ENCODE data around the gene NAP1L5. TPM values are rescaled to one million over a fixed set of nuclear protein-coding genes. Genes with fewer than 3 reads are reported as not detected.

NAP1L5 gene
- polyA plus RNA-seq, 1 experiment, result 8.2 TPM

DNA sequence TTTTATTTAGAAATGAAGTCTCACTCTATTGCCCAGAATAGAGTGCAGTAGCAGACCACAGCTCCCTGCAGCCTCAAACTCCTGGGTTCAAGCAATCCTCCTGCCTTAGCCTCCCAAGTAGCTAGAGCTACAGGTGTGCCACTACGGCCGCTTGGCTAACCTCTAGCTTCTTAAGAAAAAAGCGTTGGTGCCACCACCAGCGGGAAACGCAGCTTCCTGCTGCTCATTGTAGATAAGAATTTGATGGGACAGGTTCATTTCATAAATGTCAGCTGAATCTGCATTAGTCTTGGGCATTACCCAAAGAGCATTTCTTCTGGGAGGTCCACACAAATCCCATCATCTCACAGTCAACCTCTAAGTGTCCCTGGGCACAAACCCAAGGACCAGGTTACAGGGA lies 33.2 kb upstream of the NAP1L5 start:
- no peak for DNase-seq (ENCODE audit: low read depth, low spot score)
- TF ChIP-seq, protein P1, sequence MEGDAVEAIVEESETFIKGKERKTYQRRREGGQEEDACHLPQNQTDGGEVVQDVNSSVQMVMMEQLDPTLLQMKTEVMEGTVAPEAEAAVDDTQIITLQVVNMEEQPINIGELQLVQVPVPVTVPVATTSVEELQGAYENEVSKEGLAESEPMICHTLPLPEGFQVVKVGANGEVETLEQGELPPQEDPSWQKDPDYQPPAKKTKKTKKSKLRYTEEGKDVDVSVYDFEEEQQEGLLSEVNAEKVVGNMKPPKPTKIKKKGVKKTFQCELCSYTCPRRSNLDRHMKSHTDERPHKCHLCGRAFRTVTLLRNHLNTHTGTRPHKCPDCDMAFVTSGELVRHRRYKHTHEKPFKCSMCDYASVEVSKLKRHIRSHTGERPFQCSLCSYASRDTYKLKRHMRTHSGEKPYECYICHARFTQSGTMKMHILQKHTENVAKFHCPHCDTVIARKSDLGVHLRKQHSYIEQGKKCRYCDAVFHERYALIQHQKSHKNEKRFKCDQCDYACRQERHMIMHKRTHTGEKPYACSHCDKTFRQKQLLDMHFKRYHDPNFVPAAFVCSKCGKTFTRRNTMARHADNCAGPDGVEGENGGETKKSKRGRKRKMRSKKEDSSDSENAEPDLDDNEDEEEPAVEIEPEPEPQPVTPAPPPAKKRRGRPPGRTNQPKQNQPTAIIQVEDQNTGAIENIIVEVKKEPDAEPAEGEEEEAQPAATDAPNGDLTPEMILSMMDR (IDR thresholded peaks at IDR 0.05; ENCODE audit: low read depth, low read length), result no peak
- no peak overlapping the region for H3K4me3 ChIP-seq (ENCODE audit: low read depth, low read length)
- H3K27me3 ChIP-seq (ENCODE audit: control insufficient read depth, insufficient read depth, low read length), result no peaks in the 10 kb centered on the region
- H3K9me3 ChIP-seq (ENCODE audit: control insufficient read depth, insufficient read depth, low read length), result no peaks in the 10 kb centered on the region
- no peak overlapping the region for H3K27ac ChIP-seq (ENCODE audit: low read depth, low read length)
- ChIA-PET CTCF (interaction anchor here (1.0 kb wide), 1 partner anchor 293 kb away, joined by 3 read pairs; no protein-coding TSS in a partner anchor), POLR2A (no interaction called here)

DNA sequence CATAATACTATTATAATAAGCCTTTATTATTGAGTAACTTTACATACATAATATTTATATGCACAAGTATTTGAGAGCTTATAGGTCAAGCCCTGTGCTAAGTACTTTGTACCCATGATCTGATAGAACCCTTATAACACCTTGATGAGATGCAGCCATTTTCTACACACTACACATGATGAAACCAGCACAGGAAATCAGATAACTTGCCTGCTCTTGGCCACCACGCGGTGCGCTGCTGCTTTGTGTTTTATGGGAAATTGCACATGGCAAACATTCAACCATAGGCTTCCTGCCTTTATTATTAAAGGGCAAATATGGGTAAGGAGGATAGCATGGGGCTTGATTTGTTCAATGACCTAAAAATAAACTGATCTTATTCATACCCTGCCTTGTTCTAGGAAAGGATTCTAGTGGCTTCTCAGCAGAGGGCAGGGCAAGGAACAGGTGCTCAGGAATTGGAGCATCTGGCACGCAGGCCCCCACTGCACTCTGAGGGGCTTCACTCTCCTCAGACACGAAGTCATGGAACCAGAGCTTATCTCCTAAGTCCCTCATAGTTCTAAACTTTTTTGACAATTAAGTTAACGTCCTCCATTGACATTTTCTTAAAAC lies 31.6 kb upstream of the NAP1L5 start:
- Histone ChIP-seq H3K4me3 (ENCODE audit: low read depth, low read length) (no peak overlapping the region), H3K27me3 (ENCODE audit: control insufficient read depth, insufficient read depth, low read length) (no peaks in the 10 kb centered on the region), H3K27ac (ENCODE audit: low read depth, low read length) (no peak overlapping the region), H3K9me3 (ENCODE audit: control insufficient read depth, insufficient read depth, low read length) (no peaks in the 10 kb centered on the region)
- TF ChIP-seq, protein P1 (IDR thresholded peaks at IDR 0.05; ENCODE audit: low read depth, low read length), result no peak
- DNase-seq (ENCODE audit: low read depth, low spot score), result no peak
- ChIA-PET CTCF (interaction anchor here (0.6 to 1.1 kb wide), 2 partner anchors 23 to 56 kb away, joined by 3 to 4 read pairs; no protein-coding TSS in a partner anchor), POLR2A (no interaction called here)

DNA sequence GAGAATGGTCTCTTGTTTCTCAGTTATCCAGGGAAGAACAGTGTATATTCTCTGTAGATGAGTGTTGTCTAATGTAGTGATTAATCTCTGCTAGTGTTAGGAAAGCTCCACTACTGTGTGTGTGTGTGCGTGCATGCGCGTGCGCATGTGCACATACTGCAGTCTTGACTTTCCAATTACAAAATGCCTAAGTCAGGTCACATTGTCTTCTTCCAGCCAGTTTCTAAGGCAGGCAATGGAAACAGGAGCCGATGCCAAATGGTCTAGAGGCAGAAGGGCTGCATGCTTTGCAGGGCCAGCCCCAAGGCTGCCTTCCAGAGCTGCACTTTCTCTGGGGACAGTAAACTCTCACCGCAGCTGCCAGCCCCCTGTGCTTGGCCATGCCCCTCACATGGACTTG lies 30.5 kb upstream of the NAP1L5 start:
- ChIA-PET POLR2A (no interaction called here), CTCF (interaction anchor here (1.0 to 1.9 kb wide), 2 partner anchors 199 to 295 kb away, joined by 4 to 6 read pairs; no protein-coding TSS in a partner anchor)
- H3K4me3 ChIP-seq (ENCODE audit: low read depth, low read length), result no peak overlapping the region
- no peak for DNase-seq (ENCODE audit: low read depth, low spot score)
- no peaks in the 10 kb centered on the region for H3K9me3 ChIP-seq (ENCODE audit: control insufficient read depth, insufficient read depth, low read length)
- TF ChIP-seq, protein P1 (IDR thresholded peaks at IDR 0.05; ENCODE audit: low read depth, low read length), result no peak
- no peak overlapping the region for H3K27ac ChIP-seq (ENCODE audit: low read depth, low read length)
- H3K27me3 ChIP-seq (ENCODE audit: control insufficient read depth, insufficient read depth, low read length), result no peaks in the 10 kb centered on the region

DNA sequence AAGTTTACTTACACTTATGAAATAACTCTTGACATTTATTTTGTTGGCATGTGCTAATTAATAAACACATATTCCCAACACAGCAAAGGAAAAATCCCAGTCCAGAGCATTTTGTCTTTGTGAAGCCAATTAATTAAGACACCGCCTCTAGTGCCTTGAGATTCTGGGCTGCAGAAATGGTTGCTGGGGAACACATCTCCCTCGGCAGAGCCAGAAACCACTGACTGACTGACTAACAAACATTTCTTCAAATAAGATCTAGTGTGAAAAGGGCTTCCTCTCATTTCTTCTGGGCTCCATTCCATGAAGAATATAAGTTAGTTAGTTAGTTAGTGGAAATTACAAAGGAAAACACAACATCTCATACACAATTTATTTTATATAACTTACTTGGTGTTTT lies 28.4 kb upstream of the NAP1L5 start:
- TF ChIP-seq, protein P1 (IDR thresholded peaks at IDR 0.05; ENCODE audit: low read depth, low read length), result no peak
- POLR2A ChIA-PET, result no interaction called here
- H3K9me3 ChIP-seq (ENCODE audit: control insufficient read depth, insufficient read depth, low read length), result no peaks in the 10 kb centered on the region
- H3K4me3 ChIP-seq (ENCODE audit: low read depth, low read length), result no peak overlapping the region
- no peak for DNase-seq (ENCODE audit: low read depth, low spot score)
- CTCF ChIA-PET, result interaction anchor here (1.0 to 2.0 kb wide), 2 partner anchors 19 to 23 kb away, joined by 4 to 9 read pairs; no protein-coding TSS in a partner anchor
- no peaks in the 10 kb centered on the region for H3K27me3 ChIP-seq (ENCODE audit: control insufficient read depth, insufficient read depth, low read length)
- no peak overlapping the region for H3K27ac ChIP-seq (ENCODE audit: low read depth, low read length)

DNA sequence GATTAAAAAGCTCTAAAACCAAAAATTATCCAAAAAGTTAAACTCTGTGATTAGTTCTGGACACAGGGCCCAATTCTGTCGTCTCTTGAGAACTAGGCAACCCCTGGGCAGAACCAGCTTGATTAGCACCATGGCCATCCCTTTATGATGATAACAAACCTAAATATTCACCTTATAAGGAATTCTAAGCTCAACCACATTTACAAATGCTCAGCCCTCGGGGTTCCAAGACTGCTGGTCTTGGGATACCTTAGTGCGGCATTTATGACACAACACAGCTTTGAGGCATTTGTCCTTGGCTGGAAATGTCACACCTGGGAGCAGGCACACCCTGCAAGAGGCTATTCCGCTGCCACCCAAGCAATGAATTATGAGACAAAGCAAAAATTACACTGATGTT lies 27.5 kb upstream of the NAP1L5 start:
- POLR2A ChIA-PET, result no interaction called here
- Histone ChIP-seq H3K27ac (ENCODE audit: low read depth, low read length) (no peak overlapping the region), H3K27me3 (ENCODE audit: control insufficient read depth, insufficient read depth, low read length) (no peaks in the 10 kb centered on the region), H3K9me3 (ENCODE audit: control insufficient read depth, insufficient read depth, low read length) (no peaks in the 10 kb centered on the region), H3K4me3 (ENCODE audit: low read depth, low read length) (no peak overlapping the region)
- DNase-seq (ENCODE audit: low read depth, low spot score), result no peak
- TF ChIP-seq, protein P1 (IDR thresholded peaks at IDR 0.05; ENCODE audit: low read depth, low read length), result no peak
- CTCF ChIA-PET, result interaction anchor here (0.7 to 2.0 kb wide), 2 partner anchors 19 to 299 kb away, joined by 3 to 9 read pairs; no protein-coding TSS in a partner anchor

All from AG04450 (cell line).